H1 (cell line): Measurements from ENCODE around the gene MLF2. TPM values are rescaled to one million over a fixed set of nuclear protein-coding genes. Genes with fewer than 3 reads are reported as not detected.

ENCODE experiments used
- CTCF ChIA-PET: fragments of 300-600 bp; sonication (Branson Sonifier 250); formaldehyde crosslinking; loops from one replicate; lab custom pipeline; 2021; ENCODE audit not compliant: partially characterized antibody; lab: Charles Lee
- POLR2A ChIA-PET: fragments of 300-600 bp; sonication (Branson Sonifier 250); formaldehyde crosslinking; loops from one replicate; lab custom pipeline; 2021; ENCODE audit warnings: inconsistent platforms; ENCODE audit not compliant: partially characterized antibody; lab: Charles Lee
- DNase-seq, 2 experiments: peaks; one replicate each; pipeline versions ENCODE4 v3.0.0 to v3.0.0-alpha.2; 2010 to 2022; ENCODE audit warnings: low spot score in 2 of 2, low read depth in 1 of 2, mixed read lengths in 1 of 2
- FAIRE-seq: peaks from 2 replicates; lab custom pipeline; 2011; peaks lifted over from hg19 to GRCh38; lab: Jason Lieb, UNC
- H2AFZ ChIP-seq: 2 replicates; pipeline ENCODE4 v1.8.1; 2012; ENCODE audit warnings: low read length, inconsistent platforms
- H2AK5ac ChIP-seq: 2 replicates; pipeline ENCODE4 v1.6.1; 2013; ENCODE audit warnings: low read depth, low read length
- H2BK120ac ChIP-seq: replicated peaks from 2 replicates; pipeline ENCODE3; 2013; ENCODE audit warnings: low read depth, low read length, inconsistent platforms
- H2BK12ac ChIP-seq: 2 replicates; pipeline ENCODE4 v1.6.1; 2013; ENCODE audit warnings: low read depth, low read length
- H2BK15ac ChIP-seq: 2 replicates; pipeline ENCODE4 v1.6.1; 2013; ENCODE audit warnings: low read length
- H2BK20ac ChIP-seq: 2 replicates; pipeline ENCODE4 v1.6.1; 2013; ENCODE audit warnings: low read length
- H2BK5ac ChIP-seq: 2 replicates; pipeline ENCODE4 v1.6.1; 2013; ENCODE audit warnings: low read depth, low read length
- H3K14ac ChIP-seq: 2 replicates; pipeline ENCODE4 v1.6.1; 2013; ENCODE audit warnings: inconsistent platforms; ENCODE audit not compliant: insufficient read length
- H3K18ac ChIP-seq: 2 replicates; pipeline ENCODE4 v1.6.1; 2013; ENCODE audit warnings: low read length; ENCODE audit errors: extremely low read depth
- H3K23ac ChIP-seq: 2 replicates; pipeline ENCODE4 v1.6.1; 2013; ENCODE audit warnings: inconsistent platforms; ENCODE audit not compliant: insufficient read length
- H3K23me2 ChIP-seq: 2 replicates; pipeline ENCODE4 v1.6.1; 2013; ENCODE audit warnings: low read depth, low read length
- H3K27ac ChIP-seq: 2 replicates; pipeline ENCODE4 v1.6.1; 2011; ENCODE audit warnings: low read depth, low read length, inconsistent platforms
- H3K27me3 ChIP-seq, 4 experiments: replicated peaks in 1 of 4; 1 replicate in 1 of 4; 2 replicates in 3 of 4; pipeline versions ENCODE4 v1.6.1 to v1.8.1; 2011 to 2013; ENCODE audit warnings: low read length in 3 of 4, mild to moderate bottlenecking in 3 of 4, inconsistent platforms in 2 of 4, mixed read lengths in 2 of 4, moderate library complexity in 1 of 4; ENCODE audit not compliant: control insufficient read depth in 3 of 4, insufficient read depth in 3 of 4; ENCODE audit errors: extremely low read depth in 1 of 4
- H3K36me3 ChIP-seq, 4 experiments: 2 replicates each; pipeline versions ENCODE4 v1.6.1 to v1.8.1; 2011 to 2013; ENCODE audit warnings: mild to moderate bottlenecking in 4 of 4, low read length in 3 of 4, moderate library complexity in 2 of 4, control low read depth in 1 of 4, inconsistent platforms in 1 of 4; ENCODE audit not compliant: insufficient read depth in 4 of 4, control insufficient read depth in 2 of 4
- H3K4ac ChIP-seq: replicated peaks from 2 replicates; pipeline ENCODE3; 2013; ENCODE audit warnings: low read length, low read depth, mixed read lengths, inconsistent platforms; ENCODE audit not compliant: insufficient read length
- H3K4me1 ChIP-seq, 4 experiments: replicated peaks in 1 of 4; 1 replicate in 1 of 4; 2 replicates in 3 of 4; pipeline versions ENCODE4 v1.6.1 to v1.8.1; 2011 to 2013; ENCODE audit warnings: low read length in 3 of 4, inconsistent platforms in 2 of 4, mixed read lengths in 1 of 4; ENCODE audit not compliant: insufficient read depth in 4 of 4, control insufficient read depth in 3 of 4
- H3K4me2 ChIP-seq, 2 experiments: 2 replicates each; pipeline versions ENCODE4 v1.6.1 to v1.8.1; 2011 to 2013; ENCODE audit warnings: low read depth in 2 of 2, low read length in 2 of 2, control low read depth in 1 of 2, inconsistent platforms in 1 of 2, mild to moderate bottlenecking in 1 of 2; ENCODE audit not compliant: insufficient read depth in 1 of 2
- H3K4me3 ChIP-seq, 4 experiments: fragments of 200-600, 300-600 bp in 1 of 4; sonication (generic), shearing (Covaris generic), sonication (Bioruptor Twin) in 1 of 4; 2 replicates each; pipeline versions ENCODE4 v1.5.1 to v1.8.1; 2011 to 2016; ENCODE audit warnings: low read length in 4 of 4, low read depth in 3 of 4, control low read depth in 2 of 4, inconsistent platforms in 2 of 4, mild to moderate bottlenecking in 2 of 4, mixed read lengths in 1 of 4, moderate library complexity in 1 of 4; ENCODE audit not compliant: insufficient read depth in 2 of 4; ENCODE audit errors: extremely low read depth in 1 of 4
- H3K56ac ChIP-seq: replicated peaks from 2 replicates; pipeline ENCODE3; 2013; ENCODE audit warnings: low read depth, mild to moderate bottlenecking, mixed read lengths, low read length, inconsistent platforms; ENCODE audit not compliant: insufficient read length
- H3K79me1 ChIP-seq: 2 replicates; pipeline ENCODE4 v1.6.1; 2013; ENCODE audit warnings: low read depth, low read length, control low read depth
- H3K79me2 ChIP-seq, 2 experiments: 2 replicates each; pipeline versions ENCODE4 v1.6.1 to v1.8.1; 2012 to 2013; ENCODE audit warnings: low read length in 2 of 2, mild to moderate bottlenecking in 2 of 2, inconsistent platforms in 1 of 2; ENCODE audit not compliant: insufficient read depth in 2 of 2, control insufficient read depth in 1 of 2
- H3K9ac ChIP-seq, 4 experiments: replicated peaks in 1 of 4; 1 replicate in 1 of 4; 2 replicates in 3 of 4; pipeline versions ENCODE4 v1.6.1 to v1.8.1; 2011 to 2013; ENCODE audit warnings: low read depth in 3 of 4, low read length in 3 of 4, control low read depth in 2 of 4, mild to moderate bottlenecking in 2 of 4, moderate library complexity in 2 of 4, inconsistent platforms in 1 of 4; ENCODE audit errors: extremely low read depth in 1 of 4
- H3K9me3 ChIP-seq, 2 experiments: 2 replicates each; pipeline versions ENCODE4 v1.6.1 to v1.8.1; 2012 to 2013; ENCODE audit warnings: mild to moderate bottlenecking in 2 of 2, moderate library complexity in 2 of 2, control low read depth in 1 of 2, inconsistent platforms in 1 of 2, low read depth in 1 of 2, low read length in 1 of 2, mixed read lengths in 1 of 2; ENCODE audit not compliant: insufficient read depth in 2 of 2
- H4K20me1 ChIP-seq, 2 experiments: replicated peaks in 1 of 2; 2 replicates each; pipeline versions ENCODE3 to v1.8.1; 2011 to 2013; ENCODE audit warnings: inconsistent platforms in 2 of 2, low read length in 2 of 2, mild to moderate bottlenecking in 1 of 2; ENCODE audit not compliant: insufficient read depth in 2 of 2, control insufficient read depth in 1 of 2
- H4K5ac ChIP-seq: 2 replicates; pipeline ENCODE4 v1.6.1; 2013; ENCODE audit warnings: low read length, low read depth, mixed read lengths, inconsistent platforms; ENCODE audit not compliant: insufficient read length
- H4K8ac ChIP-seq: 2 replicates; pipeline ENCODE4 v1.8.0; 2013; ENCODE audit warnings: mild to moderate bottlenecking, moderate library complexity, low read length, inconsistent platforms; ENCODE audit not compliant: insufficient read depth; ENCODE audit errors: extremely low read depth
- H4K91ac ChIP-seq: replicated peaks from 2 replicates; pipeline ENCODE3; 2013; ENCODE audit warnings: low read length, mixed read lengths, inconsistent platforms; ENCODE audit not compliant: insufficient read length
- BACH1 ChIP-seq: IDR thresholded peaks from 2 replicates; pipeline ENCODE4 v1.6.1; 2012; ENCODE audit warnings: low read length, improper control_type of control experiment
- EZH2 ChIP-seq: fragments of 200-600 bp; sonication (generic); IDR thresholded peaks from 2 replicates; pipeline ENCODE4 v1.7.1; 2012; ENCODE audit warnings: low read depth, mild to moderate bottlenecking, moderate library complexity, low read length, inconsistent platforms; ENCODE audit not compliant: severe bottlenecking
- NANOG ChIP-seq: IDR thresholded peaks from 2 replicates; pipeline ENCODE4 v1.6.1; 2011; ENCODE audit warnings: low read length, low read depth, mild to moderate bottlenecking, inconsistent platforms; ENCODE audit not compliant: insufficient read depth, poor library complexity, severe bottlenecking
- SP2 ChIP-seq: IDR thresholded peaks from 2 replicates; pipeline ENCODE4 v1.6.1; 2012; ENCODE audit warnings: mild to moderate bottlenecking, low read length, inconsistent platforms
- WGBS, 2 experiments: shearing (Covaris generic) in 1 of 2; methylation state at CpG; one replicate each; pipeline versions ENCODE4 v1.1.6 to v1.1.7; 2013 to 2015; ENCODE audit warnings: low lambda C conversion rate in 2 of 2, mixed read lengths in 2 of 2, inconsistent platforms in 1 of 2, low coverage in 1 of 2, missing lambda C conversion rate in 1 of 2; ENCODE audit not compliant: insufficient replicate concordance in 2 of 2, insufficient coverage in 1 of 2, insufficient read length in 1 of 2; ENCODE audit errors: extremely low coverage in 1 of 2, missing lambda C conversion rate in 1 of 2; 5-methylcytosine and 5-hydroxymethylcytosine counted together
- polyA plus RNA-seq, 7 experiments: library from polyadenylated mRNA; depleted of rRNA in 3 of 7; stranded (reverse) in 5 of 7; unstranded in 2 of 7; fragments of >200 nt in 5 of 7; fragments of 200-250 nt in 2 of 7; gene quantifications; 1 replicate in 5 of 7; 2 replicates in 1 of 7; 4 replicates in 1 of 7; pipeline versions ENCODE4 v1.2.1 to v1.2.3, GENCODE V29; 2011 to 2013; ENCODE audit warnings: missing spikeins in 2 of 7, mixed read lengths in 2 of 7
- total RNA-seq: library from RNA; stranded (reverse); fragmentation: NEBNext Ultra II Directional; extraction: Animal tissue kit (Norgen Biotek cat#: 25700); gene quantifications from 2 replicates; pipeline ENCODE4 v1.2.1, GENCODE V29; 2021

The MLF2 gene
- total and polyA plus RNA-seq, 2 of the 8 experiments (the other 6 are each of a cell fraction or from before 2014, with no cell fraction given): 229 to 401 TPM

DNA sequence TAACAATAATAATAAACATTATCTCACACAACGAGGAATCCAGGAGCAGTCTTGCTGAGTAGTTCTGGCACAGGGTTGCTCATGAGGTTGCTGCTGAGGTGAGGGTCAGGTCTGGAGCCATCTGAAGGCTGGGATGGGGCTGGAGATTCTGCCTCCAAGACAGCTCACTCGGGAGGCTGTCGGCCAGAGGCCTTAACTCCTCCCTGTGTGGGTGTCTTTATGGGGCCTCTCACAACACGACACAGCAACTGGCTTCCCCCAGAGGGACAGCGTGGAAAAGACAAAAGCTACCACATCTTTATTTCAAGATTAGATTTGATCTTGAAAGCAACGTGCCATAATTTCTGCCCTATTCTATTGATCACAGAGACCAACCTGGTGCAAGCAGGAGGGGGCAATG lies 29.2 kb upstream of the MLF2 start:
- no peak overlapping the region for H3K4me3 ChIP-seq
- no peak overlapping the region for H3K18ac ChIP-seq
- no peak overlapping the region for H4K91ac ChIP-seq
- H3K56ac ChIP-seq: no peak overlapping the region
- H2BK15ac ChIP-seq: no peak overlapping the region
- ChIA-PET POLR2A (interaction anchor here (1.0 to 10.4 kb wide), 7 partner anchors 11 to 85 kb away, joined by 3 to 97 read pairs (median 4); partner anchors contain the start of genes PTMS and TPI1), CTCF (interaction anchor here (0.9 to 29.6 kb wide), 7 partner anchors 11 to 161 kb away, joined by 3 to 532 read pairs (median 32); partner anchors contain the start of genes GNB3, GPR162, LAG3 and MLF2)
- H2BK120ac ChIP-seq: no peak overlapping the region
- no peak for TF ChIP-seq EZH2
- no peak for TF ChIP-seq SP2
- TF ChIP-seq NANOG: no peak
- no peak for TF ChIP-seq BACH1
- no peak overlapping the region for H2BK20ac ChIP-seq
- H3K9ac ChIP-seq: no peak overlapping the region
- no peak overlapping the region for H2BK12ac ChIP-seq
- no peak overlapping the region for H3K4me2 ChIP-seq
- DNase-seq: no peak
- H3K27me3 ChIP-seq: peaks cover 0 to 10% (median 5%) of the 10 kb centered on the region in 4 experiments; a peak in 3 of 7 replicates
- H4K20me1 ChIP-seq: no peaks in the 10 kb centered on the region
- H4K5ac ChIP-seq: no peak overlapping the region
- no peaks in the 10 kb centered on the region for H3K79me2 ChIP-seq
- no peak overlapping the region for H3K23ac ChIP-seq
- no peaks in the 10 kb centered on the region for H3K79me1 ChIP-seq
- peaks cover 9 to 22% (median 14%) of the 10 kb centered on the region in 4 experiments for H3K4me1 ChIP-seq
- no peak overlapping the region for H2BK5ac ChIP-seq
- 88% methylated on average over 6 of the region's 6 CpGs; no CpG with 5 or more reads in 1 of the 2 experiments for WGBS, 2 experiments
- no peak for FAIRE-seq
- no peaks in the 10 kb centered on the region for H3K9me3 ChIP-seq
- no peak overlapping the region for H3K4ac ChIP-seq
- H3K14ac ChIP-seq: no peak overlapping the region
- no peak overlapping the region for H2AK5ac ChIP-seq
- peaks cover 10% of the 10 kb centered on the region for H3K23me2 ChIP-seq
- no peak overlapping the region for H2AFZ ChIP-seq
- no peak overlapping the region; the same call in 1 of the 2 replicates for H4K8ac ChIP-seq
- no peaks in the 10 kb centered on the region for H3K36me3 ChIP-seq
- H3K27ac ChIP-seq: no peak overlapping the region
